H1 (cell line): Measurements from ENCODE around the gene SMAP2. TPM values are rescaled to one million over a fixed set of nuclear protein-coding genes. Genes with fewer than 3 reads are reported as not detected.

ENCODE experiments used
- CHD7 ChIP-seq: fragments of 300-600 bp; sonication (generic); IDR thresholded peaks from 2 replicates; pipeline ENCODE4 v1.7.1; 2012; ENCODE audit warnings: low read length, moderate library complexity, mild to moderate bottlenecking, inconsistent platforms; ENCODE audit not compliant: insufficient replicate concordance
- KDM1A ChIP-seq: fragments of 200-600, 300-600 bp; sonication (generic); IDR thresholded peaks from 2 replicates; pipeline ENCODE4 v1.7.1; 2016; ENCODE audit warnings: mild to moderate bottlenecking, low read length, borderline replicate concordance
- NRF1 ChIP-seq: IDR thresholded peaks from 2 replicates; pipeline ENCODE4 v1.6.1; 2011; ENCODE audit warnings: mild to moderate bottlenecking, low read depth, low read length, improper control_type of control experiment
- ZNF274 ChIP-seq: IDR thresholded peaks from 2 replicates; pipeline ENCODE4 v1.7.0; 2012; ENCODE audit warnings: low read length, borderline replicate concordance; ENCODE audit errors: extremely low read depth
- polyA plus RNA-seq, 7 experiments: library from polyadenylated mRNA; depleted of rRNA in 3 of 7; stranded (reverse) in 5 of 7; unstranded in 2 of 7; fragments of >200 nt in 5 of 7; fragments of 200-250 nt in 2 of 7; gene quantifications; 1 replicate in 5 of 7; 2 replicates in 1 of 7; 4 replicates in 1 of 7; pipeline versions ENCODE4 v1.2.1 to v1.2.3, GENCODE V29; 2011 to 2013; ENCODE audit warnings: missing spikeins in 2 of 7, mixed read lengths in 2 of 7
- total RNA-seq: library from RNA; stranded (reverse); fragmentation: NEBNext Ultra II Directional; extraction: Animal tissue kit (Norgen Biotek cat#: 25700); gene quantifications from 2 replicates; pipeline ENCODE4 v1.2.1, GENCODE V29; 2021
- TF ChIP-seq, protein P1 (sequence below): IDR thresholded peaks from 2 replicates; pipeline ENCODE4 v1.6.1; 2011; ENCODE audit warnings: low read length, improper control_type of control experiment

The SMAP2 gene
- total and polyA plus RNA-seq, 2 of the 8 experiments (the other 6 are each of a cell fraction or from before 2014, with no cell fraction given) = 4.3 to 5.5 TPM

GRCh38 chr1:40390857-40391256, 17.3 kb downstream of the SMAP2 start (continued):
- TF ChIP-seq CHD7 = no peak
- TF ChIP-seq, protein P1, sequence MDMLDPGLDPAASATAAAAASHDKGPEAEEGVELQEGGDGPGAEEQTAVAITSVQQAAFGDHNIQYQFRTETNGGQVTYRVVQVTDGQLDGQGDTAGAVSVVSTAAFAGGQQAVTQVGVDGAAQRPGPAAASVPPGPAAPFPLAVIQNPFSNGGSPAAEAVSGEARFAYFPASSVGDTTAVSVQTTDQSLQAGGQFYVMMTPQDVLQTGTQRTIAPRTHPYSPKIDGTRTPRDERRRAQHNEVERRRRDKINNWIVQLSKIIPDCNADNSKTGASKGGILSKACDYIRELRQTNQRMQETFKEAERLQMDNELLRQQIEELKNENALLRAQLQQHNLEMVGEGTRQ = no peak
- no peak for TF ChIP-seq KDM1A
- TF ChIP-seq NRF1 = no peak
- TF ChIP-seq ZNF274 = no peak
